GM21367 (cell line): ENCODE data around the gene IRF7.

Experiments
- ATAC-seq: cut with Tn5 transposase; IDR thresholded peaks from one replicate; pipeline ENCODE4 v1.9.1; 2021; ENCODE audit not compliant: unreplicated experiment

Gene IRF7

GRCh38 chr11:565921-566509 lies 49.7 kb downstream of the IRF7 start:
- no peak for ATAC-seq

- no peak for ATAC-seq
Observed at GRCh38 chr11:563812-564578, 51.8 kb downstream of the IRF7 start.

GRCh38 chr11:563066-563811 lies 52.5 kb downstream of the IRF7 start:
- ATAC-seq = no peak
